Measurements from ENCODE around the gene GAB2.

Gene GAB2

GRCh38 chr11:78345450-78345849, 72.2 kb downstream of the GAB2 start:
- no peak overlapping the region for H3K4me3 Mint-ChIP-seq
- peaks cover 88% of the 10 kb centered on the region for H3K4me1 Mint-ChIP-seq (ENCODE audit: low read depth)
- H3K36me3 Mint-ChIP-seq (ENCODE audit: low read depth): peaks cover 60% of the 10 kb centered on the region
- peaks cover 8% of the 10 kb centered on the region for H3K9me3 Mint-ChIP-seq
- H3K27me3 Mint-ChIP-seq (ENCODE audit: low read depth): no peaks in the 10 kb centered on the region
- peak overlapping the region; percentile 14 for H3K27ac Mint-ChIP-seq
- DNase-seq (ENCODE audit: low spot score): no peak

- no peaks in the 10 kb centered on the region for H3K27me3 Mint-ChIP-seq (ENCODE audit: low read depth)
- peaks cover 88% of the 10 kb centered on the region for H3K4me1 Mint-ChIP-seq (ENCODE audit: low read depth)
- no peak overlapping the region for H3K4me3 Mint-ChIP-seq
- H3K9me3 Mint-ChIP-seq: peaks cover 8% of the 10 kb centered on the region
- peaks cover 55% of the 10 kb centered on the region for H3K36me3 Mint-ChIP-seq (ENCODE audit: low read depth)
- DNase-seq (ENCODE audit: low spot score): no peak
- no peak overlapping the region for H3K27ac Mint-ChIP-seq
These were observed 72.9 kb downstream of the GAB2 start for GRCh38 chr11:78344676-78345075.

GRCh38 chr11:78344094-78344493, 73.5 kb downstream of the GAB2 start:
- DNase-seq (ENCODE audit: low spot score): no peak
- no peaks in the 10 kb centered on the region for H3K27me3 Mint-ChIP-seq (ENCODE audit: low read depth)
- peak overlapping the region; percentile 74 for H3K27ac Mint-ChIP-seq
- H3K4me1 Mint-ChIP-seq (ENCODE audit: low read depth): peaks cover 90% of the 10 kb centered on the region
- peak overlapping the region; percentile 53 for H3K4me3 Mint-ChIP-seq
- H3K9me3 Mint-ChIP-seq: peaks cover 8% of the 10 kb centered on the region
- H3K36me3 Mint-ChIP-seq (ENCODE audit: low read depth): peaks cover 58% of the 10 kb centered on the region

GRCh38 chr11:78343303-78343702, 74.3 kb downstream of the GAB2 start:
- Mint-ChIP-seq H3K4me3 (peak overlapping the region; percentile 39), H3K36me3 (ENCODE audit: low read depth) (peaks cover 52% of the 10 kb centered on the region), H3K4me1 (ENCODE audit: low read depth) (peaks cover 88% of the 10 kb centered on the region)

GRCh38 chr11:78341841-78342240, 75.8 kb downstream of the GAB2 start:
- H3K36me3 Mint-ChIP-seq (ENCODE audit: low read depth): peaks cover 54% of the 10 kb centered on the region
- H3K27me3 Mint-ChIP-seq (ENCODE audit: low read depth): no peaks in the 10 kb centered on the region
- peaks cover 8% of the 10 kb centered on the region for H3K9me3 Mint-ChIP-seq
- peaks cover 88% of the 10 kb centered on the region for H3K4me1 Mint-ChIP-seq (ENCODE audit: low read depth)
- peak overlapping the region; percentile 38 for H3K4me3 Mint-ChIP-seq
- peak overlapping the region; percentile 95 for H3K27ac Mint-ChIP-seq
- no peak for DNase-seq (ENCODE audit: low spot score)

More at GRCh38 chr11:78343303-78343702, 74.3 kb downstream of the GAB2 start:
- no peak for DNase-seq (ENCODE audit: low spot score)
- peaks cover 8% of the 10 kb centered on the region for H3K9me3 Mint-ChIP-seq
- H3K27ac Mint-ChIP-seq: peak overlapping the region; percentile 66
- H3K27me3 Mint-ChIP-seq (ENCODE audit: low read depth): no peaks in the 10 kb centered on the region

GRCh38 chr11:78340530-78340929, 77.1 kb downstream of the GAB2 start:
- peaks cover 12% of the 10 kb centered on the region for H3K9me3 Mint-ChIP-seq
- H3K36me3 Mint-ChIP-seq (ENCODE audit: low read depth): peaks cover 48% of the 10 kb centered on the region
- no peaks in the 10 kb centered on the region for H3K27me3 Mint-ChIP-seq (ENCODE audit: low read depth)
- peak overlapping the region; percentile 95 for H3K27ac Mint-ChIP-seq
- peak overlapping the region; percentile 74 for H3K4me3 Mint-ChIP-seq
- peaks cover 87% of the 10 kb centered on the region for H3K4me1 Mint-ChIP-seq (ENCODE audit: low read depth)
- DNase-seq (ENCODE audit: low spot score): no peak

GRCh38 chr11:78339945-78340344, 77.7 kb downstream of the GAB2 start:
- H3K9me3 Mint-ChIP-seq: peaks cover 18% of the 10 kb centered on the region

GRCh38 chr11:78339483-78339882, 78.1 kb downstream of the GAB2 start:
- Mint-ChIP-seq H3K4me3 (peak overlapping the region; percentile 74), H3K27me3 (ENCODE audit: low read depth) (no peaks in the 10 kb centered on the region), H3K36me3 (ENCODE audit: low read depth) (peaks cover 54% of the 10 kb centered on the region)

More at GRCh38 chr11:78339945-78340344, 77.7 kb downstream of the GAB2 start:
- H3K27me3 Mint-ChIP-seq (ENCODE audit: low read depth): no peaks in the 10 kb centered on the region
- H3K4me1 Mint-ChIP-seq (ENCODE audit: low read depth): peaks cover 88% of the 10 kb centered on the region
- H3K4me3 Mint-ChIP-seq: peak overlapping the region; percentile 74
- no peak for DNase-seq (ENCODE audit: low spot score)
- H3K27ac Mint-ChIP-seq: peak overlapping the region; percentile 95
- H3K36me3 Mint-ChIP-seq (ENCODE audit: low read depth): peaks cover 49% of the 10 kb centered on the region

GRCh38 chr11:78338702-78339101, 78.9 kb downstream of the GAB2 start:
- DNase-seq (ENCODE audit: low spot score): no peak
- Mint-ChIP-seq H3K4me3 (peak overlapping the region; percentile 74), H3K27me3 (ENCODE audit: low read depth) (no peaks in the 10 kb centered on the region), H3K36me3 (ENCODE audit: low read depth) (peaks cover 52% of the 10 kb centered on the region), H3K27ac (peak overlapping the region; percentile 95), H3K9me3 (peaks cover 21% of the 10 kb centered on the region), H3K4me1 (ENCODE audit: low read depth) (peaks cover 87% of the 10 kb centered on the region)

More at GRCh38 chr11:78339483-78339882, 78.1 kb downstream of the GAB2 start:
- Mint-ChIP-seq H3K4me1 (ENCODE audit: low read depth) (peaks cover 90% of the 10 kb centered on the region), H3K27ac (peak overlapping the region; percentile 95), H3K9me3 (peaks cover 21% of the 10 kb centered on the region)
- DNase-seq (ENCODE audit: low spot score): peak; percentile 34

GRCh38 chr11:78338138-78338537, 79.5 kb downstream of the GAB2 start:
- peak overlapping the region; percentile 42 for H3K4me3 Mint-ChIP-seq
- peaks cover 21% of the 10 kb centered on the region for H3K9me3 Mint-ChIP-seq
- peak overlapping the region; percentile 95 for H3K27ac Mint-ChIP-seq
- H3K27me3 Mint-ChIP-seq (ENCODE audit: low read depth): no peaks in the 10 kb centered on the region
- peaks cover 88% of the 10 kb centered on the region for H3K4me1 Mint-ChIP-seq (ENCODE audit: low read depth)
- peaks cover 51% of the 10 kb centered on the region for H3K36me3 Mint-ChIP-seq (ENCODE audit: low read depth)
- no peak for DNase-seq (ENCODE audit: low spot score)

GRCh38 chr11:78337554-78337924, 80.1 kb downstream of the GAB2 start:
- Mint-ChIP-seq H3K27me3 (ENCODE audit: low read depth) (no peaks in the 10 kb centered on the region), H3K9me3 (peaks cover 21% of the 10 kb centered on the region), H3K36me3 (ENCODE audit: low read depth) (peaks cover 48% of the 10 kb centered on the region), H3K4me3 (peak overlapping the region; percentile 56), H3K27ac (peak overlapping the region; percentile 95), H3K4me1 (ENCODE audit: low read depth) (peaks cover 87% of the 10 kb centered on the region)
- DNase-seq (ENCODE audit: low spot score): no peak

GRCh38 chr11:78336877-78337553, 80.6 kb downstream of the GAB2 start:
- peak overlapping the region; percentile 56 for H3K4me3 Mint-ChIP-seq
- H3K36me3 Mint-ChIP-seq (ENCODE audit: low read depth): peaks cover 45% of the 10 kb centered on the region
- peaks cover 19% of the 10 kb centered on the region for H3K9me3 Mint-ChIP-seq

GRCh38 chr11:78334109-78334508, 83.5 kb downstream of the GAB2 start:
- no peak overlapping the region for H3K4me3 Mint-ChIP-seq
- no peaks in the 10 kb centered on the region for H3K27me3 Mint-ChIP-seq (ENCODE audit: low read depth)
- H3K9me3 Mint-ChIP-seq: peaks cover 13% of the 10 kb centered on the region
- peak overlapping the region; percentile 4 for H3K27ac Mint-ChIP-seq
- peaks cover 84% of the 10 kb centered on the region for H3K4me1 Mint-ChIP-seq (ENCODE audit: low read depth)
- peaks cover 49% of the 10 kb centered on the region for H3K36me3 Mint-ChIP-seq (ENCODE audit: low read depth)
- DNase-seq (ENCODE audit: low spot score): no peak

More at GRCh38 chr11:78336877-78337553, 80.6 kb downstream of the GAB2 start:
- no peak for DNase-seq (ENCODE audit: low spot score)
- Mint-ChIP-seq H3K4me1 (ENCODE audit: low read depth) (peaks cover 89% of the 10 kb centered on the region), H3K27me3 (ENCODE audit: low read depth) (no peaks in the 10 kb centered on the region), H3K27ac (peak overlapping the region; percentile 95)

- no peaks in the 10 kb centered on the region for H3K27me3 Mint-ChIP-seq (ENCODE audit: low read depth)
- H3K4me1 Mint-ChIP-seq (ENCODE audit: low read depth): peaks cover 85% of the 10 kb centered on the region
- peaks cover 16% of the 10 kb centered on the region for H3K9me3 Mint-ChIP-seq
- H3K27ac Mint-ChIP-seq: peak overlapping the region; percentile 84
- H3K4me3 Mint-ChIP-seq: peak overlapping the region; percentile 61
- DNase-seq (ENCODE audit: low spot score): no peak
- peaks cover 58% of the 10 kb centered on the region for H3K36me3 Mint-ChIP-seq (ENCODE audit: low read depth)
These were observed 84.7 kb downstream of the GAB2 start for GRCh38 chr11:78332872-78333271.
